WTC11 (cell line): ENCODE measurements around the gene CELF4.

ENCODE experiments used
- CTCF ChIP-seq: fragments of 200-600 bp; IDR thresholded peaks from 2 replicates; pipeline ENCODE4 v1.8.0; 2022; ENCODE audit warnings: antibody characterized with exemption
- MAX ChIP-seq: sonication (generic); formaldehyde crosslinking; IDR thresholded peaks from 2 replicates; pipeline ENCODE4 v1.8.0; 2022; ENCODE audit warnings: mild to moderate bottlenecking, missing genetic modification reagents
- MLX ChIP-seq: sonication (generic); formaldehyde crosslinking; IDR thresholded peaks from 2 replicates; pipeline ENCODE4 v1.8.1; 2023; ENCODE audit warnings: mild to moderate bottlenecking, missing genetic modification reagents, moderate library complexity
- NR1H2 ChIP-seq: sonication (generic); formaldehyde crosslinking; IDR thresholded peaks from 2 replicates; pipeline ENCODE4 v1.9.0; 2021; ENCODE audit warnings: mild to moderate bottlenecking, moderate library complexity, missing genetic modification reagents
- PREB ChIP-seq: sonication (generic); formaldehyde crosslinking; IDR thresholded peaks from 2 replicates; pipeline ENCODE4 v1.8.1; 2022; ENCODE audit warnings: mild to moderate bottlenecking, missing genetic modification reagents, moderate library complexity, borderline replicate concordance
- USF2 ChIP-seq: sonication (generic); formaldehyde crosslinking; IDR thresholded peaks from 2 replicates; pipeline ENCODE4 v1.8.1; 2023; ENCODE audit warnings: mild to moderate bottlenecking, missing genetic modification reagents, moderate library complexity
- ZNF232 ChIP-seq: sonication (generic); formaldehyde crosslinking; IDR thresholded peaks from 2 replicates; pipeline ENCODE4 v1.8.0; 2022; ENCODE audit warnings: mild to moderate bottlenecking, missing genetic modification reagents

GRCh38 chr18:37266290-37266689 is 299.3 kb downstream of the CELF4 start:
- TF ChIP-seq PREB (CRISPR knock-in tag) (no peak), MAX (CRISPR knock-in tag) (no peak), CTCF (peak; percentile 39), NR1H2 (CRISPR knock-in tag) (no peak), MLX (no peak), USF2 (CRISPR knock-in tag) (no peak), ZNF232 (CRISPR knock-in tag) (no peak)
